K562 (cell line): Measurements from ENCODE around the gene IPCEF1. TPM values are rescaled to one million over a fixed set of nuclear protein-coding genes. Genes with fewer than 3 reads are reported as not detected.
A peak's percentile ranks its signal among the peaks of the same experiment; 100 is the strongest.

ENCODE experiments used
- ATAC-seq: fragments of 200-7000 bp; cut with Tn5 transposase; 3 replicates; pipeline ENCODE4 v1.9.1; 2020; ENCODE audit warnings: moderate library complexity
- BruUV-seq: library from RNA; stranded (reverse); fragments of 400-500 nt; replicated peaks from 2 replicates; lab custom pipeline; 2021; lab: Mats Ljungman, UMichigan
- CTCF ChIA-PET: fragments of 300-600 bp; formaldehyde crosslinking; extraction: SDS; loops from one replicate; lab custom pipeline; 2021; ENCODE audit warnings: low intra/inter-chr PET ratio; lab: Yijun Ruan, JAX
- POLR2A ChIA-PET: fragments of 300-600, 350-650 bp; sonication (Branson Sonifier 250); formaldehyde crosslinking; extraction: SDS; loops from one replicate; lab custom pipeline; 2021; ENCODE audit warnings: antibody characterized with exemption, inconsistent platforms; lab: Yijun Ruan, JAX
- DNase-seq, 4 experiments: peaks; one replicate each; pipeline versions ENCODE4 v3.0.0 to v3.0.0-alpha.2; 2011 to 2018; ENCODE audit warnings: low spot score in 3 of 4, mixed read lengths in 3 of 4; ENCODE audit errors: extremely low read depth in 1 of 4
- FAIRE-seq: peaks from 2 replicates; lab custom pipeline; 2011; peaks lifted over from hg19 to GRCh38; lab: Jason Lieb, UNC
- H2AFZ ChIP-seq: 2 replicates; pipeline ENCODE4 v1.6.0; 2011; ENCODE audit warnings: low read depth, low read length, control low read depth, inconsistent platforms
- H3K27ac ChIP-seq: fragments of 200-600 bp; 3 replicates; pipeline ENCODE4 v1.8.0; 2011; ENCODE audit warnings: low read depth, mild to moderate bottlenecking, control low read depth, inconsistent platforms, low read length, moderate library complexity, mixed read lengths; ENCODE audit errors: extremely low read depth
- H3K27me3 ChIP-seq, 2 experiments: fragments of 300-600 bp in 1 of 2; 2 replicates in 1 of 2; 3 replicates in 1 of 2; pipeline versions ENCODE4 v1.6.0 to v1.8.0; 2011; ENCODE audit warnings: inconsistent platforms in 2 of 2, low read length in 2 of 2, mild to moderate bottlenecking in 1 of 2, mixed read lengths in 1 of 2, moderate library complexity in 1 of 2; ENCODE audit not compliant: control insufficient read depth in 2 of 2, insufficient read depth in 2 of 2
- H3K36me3 ChIP-seq: fragments of 300-600 bp; 3 replicates; pipeline ENCODE4 v1.8.0; 2011; ENCODE audit warnings: mild to moderate bottlenecking, low read length, inconsistent platforms; ENCODE audit not compliant: control insufficient read depth, insufficient read depth
- H3K4me1 ChIP-seq, 2 experiments: fragments of 200-600 bp in 1 of 2; replicated peaks in 1 of 2; 2 replicates in 1 of 2; 3 replicates in 1 of 2; pipeline versions ENCODE4 v1.5.1 to v1.8.0; 2011; ENCODE audit warnings: inconsistent platforms in 2 of 2, low read length in 2 of 2, mild to moderate bottlenecking in 1 of 2, mixed read lengths in 1 of 2, moderate library complexity in 1 of 2; ENCODE audit not compliant: control insufficient read depth in 2 of 2, insufficient read depth in 2 of 2
- H3K4me2 ChIP-seq: 2 replicates; pipeline ENCODE4 v1.6.1; 2011; ENCODE audit warnings: low read length, control low read depth, inconsistent platforms, mixed read lengths; ENCODE audit not compliant: insufficient read depth
- H3K4me3 ChIP-seq: fragments of 200-600 bp; sonication (generic), shearing (Covaris generic); 2 replicates; pipeline ENCODE4 v1.5.1; 2016; ENCODE audit warnings: control low read depth, inconsistent platforms
- H3K79me2 ChIP-seq: fragments of 200-600 bp; 3 replicates; pipeline ENCODE4 v1.8.0; 2011; ENCODE audit warnings: low read length, inconsistent platforms; ENCODE audit not compliant: control insufficient read depth, insufficient read depth
- H3K9ac ChIP-seq, 2 experiments: 2 replicates each; pipeline versions ENCODE4 v1.6.0 to v1.6.1; 2011; ENCODE audit warnings: low read depth in 2 of 2, low read length in 2 of 2, control low read depth in 1 of 2, inconsistent platforms in 1 of 2, mild to moderate bottlenecking in 1 of 2, mixed read lengths in 1 of 2; ENCODE audit not compliant: insufficient read depth in 1 of 2
- H3K9me1 ChIP-seq: one replicate; pipeline ENCODE4 v1.6.0; 2011; ENCODE audit warnings: inconsistent platforms, mild to moderate bottlenecking, low read length, moderate library complexity; ENCODE audit not compliant: control insufficient read depth, insufficient read depth
- H3K9me3 ChIP-seq: replicated peaks from 2 replicates; pipeline ENCODE4 v1.5.1; 2011; ENCODE audit warnings: low read depth, low read length, inconsistent platforms; ENCODE audit not compliant: control insufficient read depth, insufficient read depth
- H4K20me1 ChIP-seq: replicated peaks from 2 replicates; pipeline ENCODE4 v1.6.1; 2011; ENCODE audit warnings: low read length, inconsistent platforms, mixed read lengths; ENCODE audit not compliant: control insufficient read depth, insufficient read depth
- ATF1 ChIP-seq, 2 experiments: fragments of 450-650 bp in 1 of 2; IDR thresholded peaks; 2 replicates each; pipeline ENCODE4 v1.6.1; 2016; ENCODE audit warnings: missing compliant biosample characterization in 1 of 2, missing genetic modification characterization in 1 of 2
- CBX3 ChIP-seq, 2 experiments: IDR thresholded peaks; 1 replicate in 1 of 2; 2 replicates in 1 of 2; pipeline ENCODE4 v1.6.1; 2012; ENCODE audit warnings: inconsistent platforms in 2 of 2, low read length in 2 of 2, borderline replicate concordance in 1 of 2, control low read depth in 1 of 2
- E2F6 ChIP-seq, 2 experiments: IDR thresholded peaks; 2 replicates each; pipeline ENCODE4 v1.6.1; 2011; ENCODE audit warnings: borderline replicate concordance in 1 of 2, control low read depth in 1 of 2, low read depth in 1 of 2, low read length in 1 of 2, mild to moderate bottlenecking in 1 of 2, mixed read lengths in 1 of 2, moderate library complexity in 1 of 2; ENCODE audit not compliant: insufficient read depth in 1 of 2, insufficient read length in 1 of 2, poor library complexity in 1 of 2, severe bottlenecking in 1 of 2; ENCODE audit errors: extremely low read depth in 1 of 2
- YY1 ChIP-seq, 3 experiments: IDR thresholded peaks; 2 replicates each; pipeline ENCODE4 v1.6.1; 2011; ENCODE audit warnings: low read length in 2 of 3, mild to moderate bottlenecking in 2 of 3, moderate library complexity in 2 of 3, borderline replicate concordance in 1 of 3, control low read depth in 1 of 3, low read depth in 1 of 3; ENCODE audit not compliant: insufficient read depth in 3 of 3, insufficient replicate concordance in 2 of 3, control insufficient read depth in 1 of 3, insufficient read length in 1 of 3; ENCODE audit errors: extremely low read depth in 1 of 3
- WGBS: fragments of 100-300 bp; shearing (Covaris generic); methylation state at CpG from one replicate; pipeline ENCODE4 v1.1.6; 2016; ENCODE audit warnings: low coverage, mixed read lengths; ENCODE audit not compliant: insufficient coverage; ENCODE audit errors: missing lambda C conversion rate; 5-methylcytosine and 5-hydroxymethylcytosine counted together
- in situ Hi-C: fragments of 300-500 bp; cut with MboI; formaldehyde crosslinking; loops from 4 replicates; pipeline ENCODE4 v1.15.0; 2018; ENCODE audit warnings: inconsistent platforms, mixed read lengths
- intact Hi-C: fragments of 100-400 bp; cut with micrococcal nuclease; formaldehyde crosslinking; loops from 2 replicates; pipeline ENCODE4 v1.14.2; 2022
- polyA plus RNA-seq, 8 experiments: library from polyadenylated mRNA; depleted of rRNA in 4 of 8; stranded (reverse) in 5 of 8; unstranded in 3 of 8; fragments of >200 nt; fragmentation: Nextera tagmentation in 2 of 8; fragmentation: Illumina TruSeq in 1 of 8; extraction: Ambion mirVana in 2 of 8; extraction: Trizol in 1 of 8; gene quantifications; 2 replicates each; pipeline versions ENCODE4 v1.2.1 to v1.2.3, GENCODE V29; 2011 to 2014; ENCODE audit warnings: inconsistent platforms in 1 of 8, missing spikeins in 1 of 8
- total RNA-seq, 7 experiments: library from RNA; depleted of rRNA in 6 of 7; stranded (reverse); fragments of >200 nt in 6 of 7; fragmentation: Illumina TruSeq in 2 of 7; extraction: Trizol in 2 of 7; gene quantifications; 2 replicates each; pipeline versions ENCODE4 v1.2.1 to v1.2.3, GENCODE V29; 2011 to 2021; ENCODE audit warnings: low replicate concordance in 1 of 7

Gene IPCEF1
- total and polyA plus RNA-seq, 9 of the 15 experiments (the other 6 are each of a cell fraction or from before 2014, with no cell fraction given): 0.14 to 0.18 TPM; not detected in 7

- Histone ChIP-seq H3K79me2 (no peaks in the 10 kb centered on the region), H3K36me3 (no peaks in the 10 kb centered on the region), H3K27ac (no peak overlapping the region), H3K9me3 (no peaks in the 10 kb centered on the region), H3K9ac (no peak overlapping the region), H3K27me3 (peaks cover 3 to 12% of the 10 kb centered on the region in 2 experiments; a peak in 3 of 5 replicates)
- intact Hi-C loops: no loop called here
- BruUV-seq: no TSS peak
- POLR2A ChIA-PET: interaction anchor here (0.6 to 1.0 kb wide), 2 partner anchors 11 to 236 kb away, joined by 3 read pairs; no protein-coding TSS in a partner anchor
- TF ChIP-seq E2F6 (IDR thresholded peaks at IDR 0.05; ENCODE audit: borderline replicate concordance in 1 of 2, extremely low read depth in 1 of 2, insufficient read depth in 1 of 2, insufficient read length in 1 of 2, low read depth in 1 of 2, low read length in 1 of 2, poor library complexity in 1 of 2, severe bottlenecking in 1 of 2) (peak in 1 of 2 experiments; percentile 59), ATF1 (CRISPR knock-in tag; IDR thresholded peaks at IDR 0.05) (no peak), ATF1 (tag; IDR thresholded peaks at IDR 0.05) (no peak), YY1 (IDR thresholded peaks at IDR 0.05; ENCODE audit: borderline replicate concordance in 1 of 3, control insufficient read depth in 1 of 3, extremely low read depth in 1 of 3, insufficient read depth in 3 of 3, insufficient read length in 1 of 3, insufficient replicate concordance in 2 of 3, low read depth in 1 of 3, low read length in 2 of 3) (peak in 2 of 3 experiments; percentile 52 to 84), CBX3 (IDR thresholded peaks at IDR 0.05; ENCODE audit: borderline replicate concordance in 1 of 2, low read length in 2 of 2) (peak in 1 of 2 experiments; percentile 69; a peak in 2 of 3 replicates)
- TF ChIP-seq, all 486 proteins: peak for 3
- CTCF ChIA-PET: no interaction called here
- FAIRE-seq (no peak), ATAC-seq (no peak), DNase-seq (no peak)
- Histone ChIP-seq H3K4me2 (no peak overlapping the region), H3K9me1 (no peaks in the 10 kb centered on the region), H3K4me1 (no peaks in the 10 kb centered on the region), H3K4me3 (no peak overlapping the region), H2AFZ (no peak overlapping the region), H4K20me1 (0 out of 2 replicates have a peak, but pooled peaks cover 3% of the 10 kb centered on the region)
- 8% methylated on average over 6 of the region's 6 CpGs for WGBS
- in situ Hi-C loops: no loop called here
Measured at GRCh38 chr6:154383273-154383672, 26.7 kb upstream of the IPCEF1 start.
